NCI-H2081 treated with DMSO at 0.1 percent for 48 hours (cell line): ENCODE measurements around the gene TMEM263.
"Not testable (repeated sequence)": the region's sequence is repeated elsewhere in the genome, so short reads cannot be mapped to it uniquely, and the experiment has no call there.

Source experiments
- DNase-seq: peaks from one replicate; lab custom pipeline; 2025; lab: John Stamatoyannopoulos, UW

TMEM263 gene

GRCh38 chr12:106955377-106956047, at the start of gene TMEM263:
Gene TMEM263, plus strand, starts transcription at chr12:106955907. Its CDS starts 11,210 bp downstream, at chr12:106967117.
- DNase-seq, result peak; percentile 62

GRCh38 chr12:106906715-106907114, 49.0 kb upstream of the TMEM263 start:
- no peak for DNase-seq

GRCh38 chr12:106907411-106907810, 48.3 kb upstream of the TMEM263 start:
- no peak for DNase-seq

GRCh38 chr12:106907846-106908245, 47.9 kb upstream of the TMEM263 start:
- no peak for DNase-seq

GRCh38 chr12:106908561-106908960, 47.1 kb upstream of the TMEM263 start:
- no peak for DNase-seq

GRCh38 chr12:106910202-106910601, 45.5 kb upstream of the TMEM263 start:
- no peak for DNase-seq

GRCh38 chr12:106911581-106911980, 44.1 kb upstream of the TMEM263 start:
- no peak for DNase-seq

- DNase-seq, result no peak
Measured at GRCh38 chr12:106913456-106913855, 42.3 kb upstream of the TMEM263 start.

- DNase-seq, result no peak
Measured at GRCh38 chr12:106914796-106915634, 40.7 kb upstream of the TMEM263 start.

GRCh38 chr12:106915635-106916026, 40.1 kb upstream of the TMEM263 start:
- DNase-seq, result no peak

- no peak for DNase-seq
Measured at GRCh38 chr12:106917503-106917902, 38.2 kb upstream of the TMEM263 start.

- peak; percentile 45 for DNase-seq
Measured at GRCh38 chr12:106918746-106919145, 37.0 kb upstream of the TMEM263 start.

- peak; percentile 45 for DNase-seq
Measured at GRCh38 chr12:106919910-106920544, 35.7 kb upstream of the TMEM263 start.

- not testable (repeated sequence) for DNase-seq
Measured at GRCh38 chr12:106921976-106922375, 33.7 kb upstream of the TMEM263 start.

GRCh38 chr12:106923594-106923993, 32.1 kb upstream of the TMEM263 start:
- DNase-seq, result not testable (repeated sequence)

- no peak for DNase-seq
Measured at GRCh38 chr12:106924268-106924861, 31.3 kb upstream of the TMEM263 start.

GRCh38 chr12:106926657-106927056, 29.1 kb upstream of the TMEM263 start:
- no peak for DNase-seq

GRCh38 chr12:106934277-106934676, 21.4 kb upstream of the TMEM263 start:
- no peak for DNase-seq

- DNase-seq, result no peak
Measured at GRCh38 chr12:106941481-106942156, 14.1 kb upstream of the TMEM263 start.

GRCh38 chr12:106942775-106943174, 12.9 kb upstream of the TMEM263 start:
- no peak for DNase-seq

- DNase-seq, result no peak
Measured at GRCh38 chr12:106945261-106945851, 10.4 kb upstream of the TMEM263 start.
